ENCODE data around the gene STK11. TPM values are rescaled to one million over a fixed set of nuclear protein-coding genes. Genes with fewer than 3 reads are reported as not detected.

STK11 gene
- total RNA-seq, 2 experiments from 2014 or later, result 54.7 to 55.8 TPM

- DNase-seq, result no peak
- Mint-ChIP-seq H3K4me3 (no peak overlapping the region), H3K9me3 (no peaks in the 10 kb centered on the region), H3K27me3 (no peaks in the 10 kb centered on the region), H3K4me1 (peaks cover 5% of the 10 kb centered on the region), H3K36me3 (peaks cover 2% of the 10 kb centered on the region), H3K27ac (peak overlapping the region; percentile 34)
These were observed 40.7 kb upstream of the STK11 start for GRCh38 chr19:1164684-1165531.

GRCh38 chr19:1166872-1167573, 38.6 kb upstream of the STK11 start:
- Mint-ChIP-seq H3K27ac (no peak overlapping the region), H3K4me3 (no peak overlapping the region), H3K36me3 (peaks cover 2% of the 10 kb centered on the region), H3K9me3 (no peaks in the 10 kb centered on the region), H3K4me1 (peaks cover 14% of the 10 kb centered on the region), H3K27me3 (no peaks in the 10 kb centered on the region)
- DNase-seq, result no peak

GRCh38 chr19:1167687-1168571, 37.6 kb upstream of the STK11 start:
- peaks cover 17% of the 10 kb centered on the region for H3K4me1 Mint-ChIP-seq

DNA sequence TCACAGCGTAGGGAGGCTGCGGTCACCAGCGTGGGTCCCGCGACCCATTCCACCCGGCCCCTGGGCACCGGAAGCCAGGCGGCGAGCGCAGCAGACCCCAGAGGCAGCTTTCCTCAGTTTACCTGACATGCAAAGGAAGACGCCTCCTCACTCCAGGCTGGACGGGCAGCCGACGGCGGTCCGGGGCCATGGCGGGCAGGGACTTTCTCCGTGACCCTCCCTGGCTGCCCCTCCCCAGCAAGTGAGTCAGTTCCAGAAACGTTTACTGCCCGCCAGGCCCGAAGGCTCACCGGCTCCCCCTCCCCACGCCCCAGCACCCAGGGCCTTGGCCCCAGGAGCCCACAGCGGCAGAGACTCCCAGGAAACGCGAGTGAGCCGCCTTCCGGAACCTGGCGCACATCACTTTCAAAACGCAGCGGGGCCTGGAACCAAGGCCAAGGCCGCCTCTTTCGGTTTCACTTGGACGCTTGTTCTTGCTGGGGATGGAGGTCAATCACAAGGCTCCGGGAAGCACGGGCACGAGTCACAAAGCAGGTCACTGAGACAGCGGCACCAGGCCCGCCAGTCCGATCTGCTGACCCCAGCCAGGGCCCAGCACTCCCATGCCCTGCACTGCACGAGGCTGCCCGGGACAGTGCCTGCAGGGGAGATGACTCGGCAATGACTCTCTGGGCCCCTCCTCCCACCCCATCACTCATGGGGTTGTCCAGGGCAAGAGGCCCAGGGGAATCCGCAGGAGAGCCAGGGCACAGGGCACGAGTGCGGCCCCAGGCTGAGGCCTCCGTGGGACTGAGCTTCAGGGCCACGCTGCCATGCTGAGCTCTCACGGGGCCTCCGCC, 36.8 kb upstream of the STK11 start:
- no peak overlapping the region for H3K4me3 Mint-ChIP-seq
- H3K9me3 Mint-ChIP-seq, result no peaks in the 10 kb centered on the region
- H3K36me3 Mint-ChIP-seq, result peaks cover 6% of the 10 kb centered on the region
- H3K4me1 Mint-ChIP-seq, result peaks cover 17% of the 10 kb centered on the region
- no peaks in the 10 kb centered on the region for H3K27me3 Mint-ChIP-seq
- no peak for DNase-seq
- no peak overlapping the region for H3K27ac Mint-ChIP-seq

More at GRCh38 chr19:1167687-1168571, 37.6 kb upstream of the STK11 start:
- H3K36me3 Mint-ChIP-seq, result peaks cover 2% of the 10 kb centered on the region
- H3K27me3 Mint-ChIP-seq, result no peaks in the 10 kb centered on the region
- H3K9me3 Mint-ChIP-seq, result no peaks in the 10 kb centered on the region
- H3K4me3 Mint-ChIP-seq, result no peak overlapping the region
- DNase-seq, result no peak
- no peak overlapping the region for H3K27ac Mint-ChIP-seq

- Mint-ChIP-seq H3K4me3 (no peak overlapping the region), H3K9me3 (no peaks in the 10 kb centered on the region), H3K36me3 (peaks cover 6% of the 10 kb centered on the region), H3K4me1 (peaks cover 19% of the 10 kb centered on the region), H3K27ac (peak overlapping the region; percentile 45), H3K27me3 (no peaks in the 10 kb centered on the region)
- no peak for DNase-seq
These were observed 36.2 kb upstream of the STK11 start for GRCh38 chr19:1169411-1169791.

- no peak for DNase-seq
- H3K36me3 Mint-ChIP-seq, result peaks cover 6% of the 10 kb centered on the region
- H3K4me3 Mint-ChIP-seq, result no peak overlapping the region
- H3K9me3 Mint-ChIP-seq, result no peaks in the 10 kb centered on the region
- H3K27ac Mint-ChIP-seq, result peak overlapping the region; percentile 45
- H3K4me1 Mint-ChIP-seq, result peaks cover 25% of the 10 kb centered on the region
- H3K27me3 Mint-ChIP-seq, result no peaks in the 10 kb centered on the region
These were observed 35.4 kb upstream of the STK11 start for GRCh38 chr19:1169921-1170885.

DNA sequence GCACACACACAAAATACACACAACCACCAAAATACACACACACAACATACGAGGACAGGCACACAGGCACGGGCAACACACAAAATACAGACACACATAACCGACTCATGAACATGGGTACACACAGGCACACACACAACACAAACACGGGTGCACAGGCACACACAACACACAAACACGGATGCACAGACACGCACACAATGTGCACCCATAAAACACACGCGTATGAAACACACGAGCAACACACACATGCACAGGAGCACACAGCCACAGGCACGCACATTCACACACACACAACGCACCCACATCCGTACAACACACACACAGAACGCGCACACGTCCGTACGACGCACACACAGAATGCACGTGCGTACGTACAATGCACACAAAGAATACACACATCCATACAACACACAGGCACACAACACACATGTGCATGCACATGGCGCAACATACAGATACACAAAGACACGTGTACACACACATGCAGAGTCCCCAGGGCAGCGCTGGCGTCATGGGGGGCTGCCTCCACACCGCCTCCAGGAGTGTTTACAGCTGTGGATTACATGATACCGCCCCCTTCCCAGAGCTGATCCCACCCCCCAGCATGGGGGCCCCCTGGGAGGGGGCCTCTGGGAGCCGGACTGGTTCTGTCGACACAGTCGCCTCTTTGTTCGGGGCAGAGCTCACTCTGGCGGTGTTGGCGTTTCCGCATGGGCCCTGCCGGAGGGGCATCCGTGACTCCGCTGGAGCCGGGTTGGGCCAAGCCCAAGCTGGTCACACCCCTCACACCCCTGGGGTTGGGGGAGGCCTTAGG, 34.4 kb upstream of the STK11 start:
- no peak overlapping the region for H3K4me3 Mint-ChIP-seq

DNA sequence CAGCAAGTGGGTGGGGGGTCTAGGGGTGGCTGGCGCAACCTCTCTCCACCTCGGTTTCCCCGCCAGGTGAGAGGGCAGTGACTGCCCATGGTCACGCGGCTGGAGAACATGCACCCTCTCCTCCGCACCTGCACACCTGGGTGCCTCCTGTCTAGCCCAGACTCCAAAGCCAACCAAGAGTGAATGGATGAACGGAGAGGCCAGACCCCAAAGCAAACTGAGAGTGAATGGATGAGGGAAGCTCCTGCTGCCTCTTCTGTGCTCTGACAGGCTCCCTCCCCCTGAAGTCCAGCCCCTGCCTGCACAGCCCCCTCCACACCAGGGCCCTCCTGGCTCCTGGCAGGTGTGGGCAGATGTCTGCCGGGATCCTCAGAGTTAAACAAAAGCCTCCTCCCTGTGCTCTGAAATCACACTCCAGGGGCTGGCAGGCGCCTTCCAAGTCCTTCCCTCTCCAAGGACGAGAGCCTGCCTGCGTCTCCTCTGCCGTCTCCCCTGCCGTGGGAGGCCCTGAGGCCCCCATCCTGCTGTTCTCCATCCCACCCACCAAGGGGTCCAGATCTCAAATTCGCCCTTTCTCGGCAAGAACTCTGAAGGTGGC, 33.7 kb upstream of the STK11 start:
- Mint-ChIP-seq H3K4me3 (peak overlapping the region; percentile 94), H3K4me1 (peaks cover 26% of the 10 kb centered on the region), H3K27me3 (no peaks in the 10 kb centered on the region), H3K27ac (peak overlapping the region; percentile 67), H3K9me3 (no peaks in the 10 kb centered on the region), H3K36me3 (peaks cover 6% of the 10 kb centered on the region)
- no peak for DNase-seq

More for the DNA sequence above, 34.4 kb upstream of the STK11 start:
- Mint-ChIP-seq H3K9me3 (no peaks in the 10 kb centered on the region), H3K27ac (no peak overlapping the region), H3K4me1 (peaks cover 26% of the 10 kb centered on the region), H3K27me3 (no peaks in the 10 kb centered on the region), H3K36me3 (peaks cover 6% of the 10 kb centered on the region)
- no peak for DNase-seq

DNA sequence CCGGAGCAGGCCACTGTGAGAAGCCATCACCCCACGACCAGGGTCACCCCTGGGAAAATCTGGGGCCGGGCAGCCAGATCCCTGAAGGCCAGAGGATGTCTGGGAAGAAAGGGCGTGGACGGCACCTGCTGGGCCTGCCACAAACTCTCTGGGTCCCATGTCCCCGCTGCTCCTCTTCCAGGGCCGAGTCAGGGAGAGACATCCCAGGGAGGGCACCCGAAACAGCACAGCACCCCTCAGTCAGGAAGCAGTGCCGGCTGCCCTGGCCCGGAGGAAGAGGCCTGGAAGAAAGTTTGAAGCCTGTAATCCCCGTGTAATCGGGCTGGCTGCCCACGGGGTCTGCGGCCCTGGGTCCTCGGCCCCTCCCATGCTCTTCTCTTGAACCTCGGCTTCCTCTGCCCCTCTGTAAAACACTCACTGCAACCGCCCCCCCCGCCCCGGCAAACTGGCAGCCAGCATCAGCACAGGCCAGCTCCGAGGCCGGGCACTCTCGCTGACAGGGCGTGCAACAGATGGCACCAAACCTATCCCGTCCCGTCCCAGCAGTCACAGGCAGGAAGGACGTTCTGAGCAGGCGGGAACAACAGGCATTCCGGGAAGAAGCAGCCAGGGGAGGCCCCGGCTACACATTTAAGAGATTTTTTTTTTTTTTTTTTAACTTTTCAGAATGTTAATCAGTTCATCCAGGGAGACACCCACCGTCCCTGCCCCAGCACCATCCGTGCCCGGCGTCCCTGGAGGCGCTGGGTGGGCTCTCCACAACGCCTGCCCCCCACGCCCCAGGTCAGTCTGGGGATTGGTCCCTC, 33.0 kb upstream of the STK11 start:
- peak overlapping the region; percentile 92 for H3K27ac Mint-ChIP-seq

DNA sequence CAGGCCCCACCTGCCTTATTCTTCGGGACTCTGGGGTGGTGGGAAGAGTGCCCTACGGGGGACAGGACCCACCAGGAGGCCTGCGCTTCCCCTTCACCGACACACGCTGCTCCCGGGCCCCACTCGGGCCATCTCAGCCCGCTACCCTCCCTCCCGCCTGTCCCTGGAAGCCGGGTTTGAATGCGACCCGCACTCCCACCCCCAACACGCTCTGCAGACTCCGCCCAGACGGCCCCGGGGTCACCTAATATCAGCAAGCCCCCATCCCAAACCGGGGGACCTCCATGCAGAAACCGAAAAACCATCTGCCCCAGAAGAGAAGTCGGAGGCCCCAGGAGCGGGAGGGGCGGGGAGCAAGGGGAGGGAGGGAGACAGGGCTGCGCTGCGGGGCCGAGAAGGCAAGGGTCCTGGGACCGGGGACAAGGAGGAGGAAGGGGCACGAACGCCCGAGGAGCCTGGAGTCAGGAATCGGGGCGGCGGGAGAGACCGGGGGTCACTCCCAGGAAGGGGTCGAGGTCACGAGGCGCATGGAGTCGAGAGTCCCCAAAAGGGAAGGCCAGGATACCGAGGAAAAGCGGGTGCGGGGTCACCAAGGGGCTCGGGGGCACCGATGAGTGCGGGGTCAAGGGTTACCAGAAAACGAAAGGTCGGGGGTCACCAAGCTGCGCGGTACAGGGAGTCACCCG, 32.3 kb upstream of the STK11 start:
- Mint-ChIP-seq H3K9me3 (no peaks in the 10 kb centered on the region), H3K36me3 (peaks cover 6% of the 10 kb centered on the region), H3K4me3 (peak overlapping the region; percentile 94), H3K4me1 (peaks cover 26% of the 10 kb centered on the region), H3K27me3 (no peaks in the 10 kb centered on the region), H3K27ac (peak overlapping the region; percentile 92)
- peak; percentile 18 for DNase-seq

More for the DNA sequence above, 33.0 kb upstream of the STK11 start:
- no peaks in the 10 kb centered on the region for H3K9me3 Mint-ChIP-seq
- peak overlapping the region; percentile 94 for H3K4me3 Mint-ChIP-seq
- peaks cover 6% of the 10 kb centered on the region for H3K36me3 Mint-ChIP-seq
- DNase-seq, result no peak
- H3K27me3 Mint-ChIP-seq, result no peaks in the 10 kb centered on the region
- H3K4me1 Mint-ChIP-seq, result peaks cover 26% of the 10 kb centered on the region
